Raji (cell line): Measurements from ENCODE around the gene FAM83E.

Experiments used
- POLR2A ChIP-seq: IDR thresholded peaks from 2 replicates; pipeline ENCODE4 v1.6.1; 2011; ENCODE audit warnings: low read depth, low read length, control low read depth; ENCODE audit not compliant: insufficient read depth

The FAM83E gene

DNA sequence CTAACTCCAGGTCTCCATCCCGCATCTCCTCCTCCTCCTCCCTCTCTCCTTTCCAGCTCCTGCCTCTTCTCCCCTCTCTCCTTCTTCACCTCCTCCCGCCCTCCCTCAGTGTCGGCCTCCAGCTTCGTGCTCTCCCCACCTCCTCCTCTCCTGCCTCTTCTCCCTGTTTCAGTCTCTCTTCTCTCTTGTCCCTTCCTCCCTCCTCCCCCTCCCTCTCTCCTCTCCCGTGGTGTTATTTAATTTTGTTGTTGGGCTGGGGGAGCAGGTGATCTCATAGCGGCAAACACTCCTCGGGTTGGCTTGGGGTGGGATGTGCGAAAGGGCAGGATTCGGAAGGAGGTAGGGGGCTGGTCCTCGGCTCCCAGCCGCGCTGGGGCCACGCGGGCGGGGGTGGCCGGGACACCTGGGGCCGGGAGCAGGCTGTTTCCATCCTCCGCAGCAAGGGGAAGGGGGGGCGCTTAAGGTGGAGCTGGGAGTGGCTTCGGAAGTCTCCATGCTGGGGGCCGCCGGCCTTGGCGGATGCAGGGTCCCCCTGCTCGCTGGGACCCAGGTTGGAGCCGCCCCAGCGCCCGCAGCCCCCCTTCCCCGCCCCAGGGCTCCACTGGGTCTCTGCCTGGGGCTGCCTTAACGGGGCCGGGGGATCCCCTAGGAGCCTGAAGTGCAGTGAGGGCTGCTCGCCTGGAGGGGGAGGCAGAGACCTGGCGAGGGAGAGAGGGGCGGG lies 31.3 kb upstream of the FAM83E start, which contains the start of gene CA11:
Gene CA11 (minus strand): TSS at position 187 of the 721 bp plus-strand sequence. CDS start 555 bp downstream, outside the sequence.
- no peak; the same call in 1 of the 2 replicates for TF ChIP-seq POLR2A

DNA sequence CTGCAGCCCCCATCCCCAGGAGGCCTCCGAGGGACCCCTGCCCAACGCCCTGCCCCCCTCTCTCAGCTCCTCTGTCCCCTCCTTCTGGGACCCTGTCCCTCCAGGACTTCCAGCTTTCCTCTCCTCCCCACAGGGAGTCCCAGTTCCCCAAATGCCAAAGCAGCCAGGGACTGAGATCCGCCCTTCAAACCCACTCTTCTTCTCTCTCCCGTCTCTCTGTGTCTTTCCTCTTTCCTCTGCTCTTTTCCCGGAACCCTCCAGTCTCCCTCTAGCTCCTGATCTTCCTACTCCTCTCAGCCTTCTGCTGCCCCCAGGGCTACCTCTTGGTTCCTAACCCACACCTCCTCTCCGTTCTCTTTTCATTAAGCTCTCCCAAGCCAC lies 30.7 kb upstream of the FAM83E start:
- TF ChIP-seq POLR2A, result no peak; the same call in 1 of the 2 replicates

DNA sequence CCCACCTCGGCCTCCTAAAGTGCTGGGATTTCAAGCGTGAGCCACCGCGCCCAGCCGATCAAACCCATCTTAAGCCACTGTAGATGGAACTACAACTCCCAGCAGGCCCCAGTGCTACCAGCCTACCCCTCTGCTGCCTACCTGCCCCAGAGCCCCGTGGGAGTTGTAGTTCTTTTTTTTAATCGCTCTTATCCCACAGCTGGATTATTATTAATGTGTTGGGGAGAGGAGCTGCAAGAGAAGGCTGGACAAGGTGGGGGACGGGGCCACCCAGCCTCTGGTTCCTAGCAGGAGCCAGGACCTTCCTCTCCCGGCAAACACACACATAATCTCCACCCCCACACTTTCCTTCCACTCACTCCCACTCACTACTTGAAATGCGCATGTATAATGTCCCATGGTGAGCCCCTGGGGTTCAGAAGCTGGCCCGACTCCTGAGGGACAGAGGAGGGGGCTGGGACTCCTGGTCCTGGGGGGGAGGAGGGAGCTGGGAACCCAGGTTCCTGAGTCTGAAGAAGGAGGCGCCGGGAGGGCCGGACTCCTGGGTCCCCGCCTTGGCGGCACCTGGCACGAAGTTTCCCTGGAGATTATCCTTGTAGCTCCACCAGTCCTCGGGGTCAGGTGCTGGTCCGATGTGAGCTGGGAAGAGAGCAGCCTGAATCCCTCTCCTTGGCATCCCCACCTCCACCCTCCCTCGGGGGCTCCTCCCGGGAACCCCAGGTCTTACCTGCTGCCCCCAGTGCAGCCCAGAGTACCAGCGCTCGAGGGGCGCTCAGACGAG lies 30.2 kb upstream of the FAM83E start:
- peak; percentile 19; the same call in 1 of the 2 replicates for TF ChIP-seq POLR2A

DNA sequence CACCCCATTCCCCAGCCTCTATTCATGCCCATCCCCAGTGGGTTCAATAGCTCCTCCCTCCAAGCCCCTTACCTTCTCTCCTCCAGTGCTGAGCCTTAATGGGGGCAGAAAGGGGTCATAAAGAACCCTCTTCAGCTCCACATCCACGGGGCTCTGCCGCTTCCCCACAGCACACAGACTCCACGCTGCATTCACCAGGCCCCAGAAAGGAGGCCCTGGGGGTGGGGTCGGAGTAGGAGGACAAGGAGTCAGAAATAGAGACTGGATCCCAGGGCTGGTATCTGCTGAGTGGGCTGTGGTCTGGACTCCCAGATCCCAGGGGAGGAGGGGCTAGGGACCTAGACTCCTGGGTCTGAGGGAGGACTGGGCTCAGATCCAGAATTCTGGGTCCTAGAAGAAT lies 29.5 kb upstream of the FAM83E start:
- TF ChIP-seq POLR2A, result no peak

DNA sequence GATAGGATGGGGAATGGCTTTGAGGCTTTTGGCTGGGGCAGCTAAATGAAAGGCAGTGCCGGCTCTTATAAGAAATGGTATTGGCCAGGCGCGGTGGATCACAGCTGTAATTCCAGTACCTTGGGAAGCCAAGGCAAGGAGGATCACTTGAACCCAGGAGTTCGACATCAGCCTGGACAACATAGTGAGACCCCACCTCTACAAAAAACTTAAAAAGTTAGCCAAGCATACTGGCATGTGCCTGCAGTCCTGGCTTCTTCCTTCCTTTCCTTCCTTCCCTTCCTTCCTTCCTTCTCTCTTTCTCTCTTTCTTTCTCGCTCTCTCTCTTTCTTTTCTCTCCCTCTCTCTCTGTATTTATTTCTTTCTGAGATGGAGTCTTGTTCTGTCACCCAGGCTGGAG lies 28.0 kb upstream of the FAM83E start:
- TF ChIP-seq POLR2A, result no peak

DNA sequence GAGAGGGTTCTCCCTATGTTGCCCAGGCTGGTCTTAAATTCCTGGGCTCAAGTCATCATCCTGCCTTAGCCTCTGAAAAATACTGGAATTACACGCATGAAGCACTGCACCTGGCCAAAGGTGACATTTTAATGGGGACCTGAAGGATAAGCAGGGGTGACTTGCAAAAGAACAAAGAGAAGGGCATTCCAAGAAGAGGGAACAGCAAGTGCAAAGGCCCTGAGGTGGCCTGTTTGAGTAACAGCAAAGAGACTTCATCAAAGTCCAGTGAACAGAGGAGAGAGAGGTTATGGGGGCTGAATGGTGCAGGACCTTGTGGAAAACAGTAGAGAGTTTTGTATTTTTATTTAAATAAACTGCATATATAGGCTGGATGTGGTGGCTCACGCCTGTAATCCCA lies 27.0 kb upstream of the FAM83E start:
- TF ChIP-seq POLR2A, result no peak

DNA sequence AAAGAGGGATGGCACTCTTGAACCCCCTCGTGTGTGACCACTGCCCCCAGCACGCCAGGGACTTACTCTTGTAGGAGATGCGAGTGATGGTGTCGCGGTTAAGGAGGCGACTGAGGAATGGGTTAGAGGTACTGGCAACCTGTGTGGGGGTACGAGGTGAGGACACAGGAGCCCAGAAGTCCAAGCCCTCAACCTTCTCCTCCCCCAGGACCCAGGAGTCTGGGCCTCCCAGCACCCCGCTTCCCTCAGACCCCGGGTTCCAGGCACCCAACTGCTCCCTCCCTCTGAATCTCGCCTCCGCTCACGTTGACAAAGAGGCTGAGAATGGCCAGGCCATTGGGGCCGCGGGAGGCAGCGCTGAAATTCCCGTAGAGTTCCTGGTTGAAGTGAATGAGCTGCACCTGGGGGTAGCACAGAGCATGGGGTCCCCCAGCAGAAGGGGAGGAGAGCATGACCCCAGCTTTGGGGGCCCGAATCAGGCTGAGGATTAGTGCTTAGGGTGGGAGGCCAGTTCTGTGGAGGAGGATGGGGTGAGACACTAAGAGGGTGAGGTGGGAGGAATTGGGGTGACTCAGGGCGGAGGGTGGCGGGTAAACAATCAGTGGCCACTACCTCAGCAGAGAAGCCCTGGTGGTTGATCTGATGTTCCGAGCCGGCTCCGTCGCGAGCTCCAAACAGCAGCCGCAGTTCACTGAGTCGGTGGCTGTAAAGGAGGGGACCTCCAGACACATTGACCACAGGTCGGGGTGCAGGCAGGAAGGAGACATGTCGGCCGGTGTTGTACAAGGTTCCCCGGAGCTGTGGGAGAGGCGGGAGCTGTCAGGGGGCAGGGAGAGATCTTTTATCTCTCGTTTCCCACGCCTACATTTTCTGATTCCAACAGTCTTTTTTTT lies 24.9 kb upstream of the FAM83E start:
- TF ChIP-seq POLR2A, result no peak

DNA sequence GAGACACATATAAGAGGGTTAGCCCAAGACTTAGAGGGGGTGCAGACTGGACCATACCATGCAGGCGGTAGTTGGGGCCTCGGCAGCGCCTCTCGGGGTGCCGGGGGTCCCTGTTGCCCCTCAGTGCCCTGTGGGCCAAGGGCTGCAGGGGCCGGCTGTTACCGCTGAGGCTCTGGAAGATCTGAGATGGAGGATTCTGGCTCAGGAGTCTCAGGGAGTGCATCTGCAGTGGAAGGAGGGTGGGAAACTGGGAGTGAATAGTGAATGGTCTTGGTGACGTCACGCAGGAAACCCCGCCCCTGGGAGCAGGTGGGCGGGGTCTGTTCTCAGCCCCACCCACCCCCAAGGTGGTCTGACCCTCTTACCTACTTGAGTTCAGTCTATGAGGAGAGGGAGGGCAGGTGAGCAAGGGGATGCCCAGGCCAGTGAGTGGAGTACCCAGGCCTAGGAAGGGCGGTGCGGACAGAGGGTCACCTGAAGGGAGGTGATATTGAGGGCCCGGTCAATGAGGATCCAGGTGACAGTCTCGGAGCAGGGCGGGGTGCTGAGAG lies 24.0 kb upstream of the FAM83E start:
- TF ChIP-seq POLR2A, result no peak

DNA sequence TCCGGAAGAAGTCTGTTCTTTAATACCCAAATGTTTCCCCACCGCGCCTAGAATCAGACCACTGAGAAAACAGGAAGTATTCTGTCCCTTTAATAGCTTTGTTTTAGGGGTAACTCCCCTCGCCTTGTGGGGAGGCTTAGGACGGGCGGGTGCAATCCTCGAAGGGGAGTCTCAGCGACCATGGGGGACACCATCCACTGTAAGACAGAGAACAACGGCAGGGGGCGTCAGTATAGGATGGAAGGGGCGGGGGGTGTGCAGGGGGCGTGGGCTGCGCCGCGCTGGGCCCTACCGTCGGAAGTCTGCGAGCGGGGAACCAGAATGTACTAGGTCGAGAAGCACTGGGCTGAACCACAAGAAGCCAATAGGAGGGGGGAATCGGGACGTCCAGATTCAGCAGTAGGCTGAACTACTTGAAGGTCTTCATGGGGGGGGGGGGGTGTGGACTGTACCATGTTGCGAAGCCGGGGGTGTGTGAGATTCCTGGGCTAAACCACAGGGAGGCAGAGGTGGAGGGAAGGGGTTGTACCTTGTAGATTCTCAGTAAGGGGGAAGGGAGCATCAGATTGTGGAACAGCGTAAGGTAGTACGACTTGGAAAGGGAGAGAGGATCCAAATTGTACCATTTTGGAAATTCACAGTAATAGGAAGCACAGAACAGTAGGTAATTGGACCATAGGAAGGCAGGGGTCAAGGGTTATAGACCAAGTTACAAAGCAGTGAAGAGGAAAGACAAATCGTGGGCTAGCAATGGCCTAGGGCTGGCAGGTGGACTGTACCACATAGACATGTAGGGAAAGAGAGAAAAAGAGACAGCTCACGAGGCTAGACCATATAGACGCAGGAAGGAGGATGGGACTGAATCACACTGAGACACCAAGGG lies 23.3 kb upstream of the FAM83E start:
- TF ChIP-seq POLR2A, result no peak; the same call in 1 of the 2 replicates

DNA sequence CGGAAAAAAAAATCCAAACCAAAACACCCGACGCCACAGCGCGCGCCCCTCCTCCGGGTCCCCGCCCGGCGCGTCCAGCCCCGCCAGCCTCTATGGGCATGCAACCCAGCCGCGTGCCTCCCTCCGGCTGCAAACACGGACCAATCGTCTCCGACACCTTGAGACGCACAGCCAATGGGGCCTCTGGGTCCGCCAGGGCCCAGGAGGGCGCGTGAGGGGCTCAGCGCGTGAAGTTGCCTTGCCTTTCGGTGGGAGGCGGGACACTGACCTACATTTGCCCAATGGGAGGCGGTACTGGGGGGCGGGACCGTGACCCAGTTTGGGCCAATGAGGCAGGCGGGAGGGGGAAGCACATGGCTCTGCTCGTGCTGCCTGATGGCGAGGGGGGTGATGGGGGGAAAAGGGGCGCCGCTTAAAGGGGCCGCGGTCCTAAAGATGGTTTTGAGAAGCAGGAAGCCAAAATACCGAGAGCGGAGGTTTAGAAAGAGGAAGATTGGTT lies 22.6 kb upstream of the FAM83E start:
- no peak; the same call in 1 of the 2 replicates for TF ChIP-seq POLR2A

DNA sequence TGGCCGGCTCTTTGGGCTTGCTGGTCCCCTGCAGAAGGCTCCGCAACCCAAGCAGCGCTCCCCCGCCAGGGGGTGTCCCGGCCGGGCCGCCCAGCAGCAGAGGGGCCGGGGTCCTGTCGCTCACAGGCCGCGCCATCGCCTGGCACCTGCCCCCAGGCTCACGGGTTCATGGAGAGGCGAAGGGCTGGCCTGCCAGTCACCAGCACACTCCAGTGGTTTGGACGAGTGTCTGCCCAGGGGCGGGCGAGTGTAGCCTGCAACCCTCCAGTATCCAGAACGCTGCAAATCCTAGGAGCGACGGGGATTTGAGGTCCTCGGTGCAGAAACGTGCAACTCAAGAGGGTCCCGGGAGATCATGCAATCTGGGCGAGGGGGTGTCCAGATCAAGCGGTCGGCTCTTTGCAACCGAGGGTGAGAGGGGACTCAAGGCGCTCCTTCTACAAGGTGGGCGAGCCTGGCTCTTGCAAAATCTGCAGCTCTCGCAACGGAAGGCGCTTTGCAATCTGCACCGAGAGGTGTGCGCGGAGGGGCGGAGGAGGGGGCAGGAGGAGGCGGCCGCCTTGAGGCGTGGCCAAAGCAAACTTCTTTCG lies 22.1 kb upstream of the FAM83E start, which contains the start of gene DBP:
Gene DBP (minus strand): TSS at position 521 of the 590 bp plus-strand sequence. CDS start 385 bp downstream, at position 136.
- TF ChIP-seq POLR2A, result peak; percentile 88

DNA sequence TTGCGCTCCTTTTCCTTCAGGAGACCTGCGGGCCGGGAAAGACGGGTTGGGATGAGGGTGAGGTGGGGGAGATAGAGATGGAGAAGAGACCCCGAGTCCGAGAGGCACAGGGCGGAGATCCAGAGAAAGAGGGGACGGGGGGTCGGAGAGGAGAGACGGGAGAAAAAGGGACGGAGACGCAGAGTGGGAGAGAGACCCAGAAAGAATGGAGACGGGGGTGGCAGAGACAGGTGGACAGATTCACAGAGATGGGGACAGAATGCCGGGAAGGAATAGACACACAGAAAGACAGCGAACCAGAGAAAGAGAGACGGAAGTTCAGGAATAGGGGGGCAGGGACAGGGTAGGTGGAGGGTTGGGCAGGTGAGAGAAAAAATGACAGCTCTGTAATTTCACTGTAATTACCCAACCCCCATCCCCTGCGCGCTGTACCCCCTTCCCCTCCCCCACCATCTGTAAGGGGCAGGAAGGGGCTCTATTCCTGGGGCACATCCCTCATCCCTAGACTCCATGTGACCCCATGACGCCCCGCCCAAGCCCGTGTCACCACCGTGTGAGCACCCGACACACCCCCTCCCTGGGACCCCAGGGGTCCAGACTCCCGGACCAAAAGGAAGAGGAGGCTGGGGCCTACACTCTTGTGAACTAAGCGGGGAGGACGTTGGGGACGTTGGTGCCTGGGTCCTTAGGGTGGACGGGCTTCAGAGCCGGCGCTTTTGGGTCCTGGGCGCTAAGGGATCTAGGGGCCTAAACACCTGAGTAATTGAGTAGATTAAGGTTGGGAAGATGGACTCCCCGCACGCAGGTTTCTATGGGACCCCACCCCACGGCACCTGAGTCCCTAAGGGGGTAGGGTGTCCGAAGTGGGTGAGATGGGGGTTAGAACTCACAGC lies 21.3 kb upstream of the FAM83E start:
- no peak for TF ChIP-seq POLR2A

DNA sequence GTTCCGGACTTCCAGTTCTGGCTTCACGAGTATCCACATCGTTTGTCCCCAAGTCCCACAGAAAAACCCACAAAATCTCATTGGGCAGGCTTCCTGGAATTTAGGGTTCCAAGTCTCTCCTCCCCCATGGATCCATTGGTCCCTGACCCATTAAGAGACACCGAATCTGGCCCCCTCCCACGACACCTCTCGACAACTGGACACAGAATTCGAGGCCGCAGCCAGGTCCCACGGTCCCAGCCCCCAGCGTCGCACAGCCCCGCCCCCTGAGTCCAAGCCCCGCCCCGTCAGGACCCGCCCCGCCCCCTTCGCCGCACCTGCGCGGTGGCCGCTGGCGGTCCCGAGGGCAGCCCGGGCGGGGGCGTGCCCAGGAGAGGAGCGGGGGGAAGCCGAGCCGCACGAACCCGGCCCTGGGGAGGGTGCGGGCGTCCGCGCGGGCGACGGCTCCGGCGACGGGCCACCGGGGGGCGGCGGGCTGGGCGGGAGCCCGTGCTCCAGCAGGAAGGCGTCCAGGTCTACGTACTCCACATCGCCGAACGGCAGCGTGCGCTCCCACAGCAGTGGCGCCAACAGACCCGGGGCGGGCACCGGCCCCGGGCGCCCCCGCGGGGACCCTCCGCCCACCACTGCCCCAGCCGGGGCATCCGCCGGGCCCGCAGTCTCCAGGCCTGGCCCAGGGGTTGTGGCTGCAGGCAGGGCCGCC lies 20.5 kb upstream of the FAM83E start:
- TF ChIP-seq POLR2A, result peak; percentile 72
